Fibroblast of lung (primary cell): ENCODE results near the gene DOK3.

Experiments used
- CTCF ChIP-seq, 2 donors: IDR thresholded peaks in 1 of 2; conservative IDR thresholded peaks in 1 of 2; 1 replicate in 1 of 2; 2 replicates in 1 of 2; pipeline ENCODE4 v1.5.1; 2011 to 2012; ENCODE audit warnings: low read length in 2 of 2, control low read depth in 1 of 2, inconsistent platforms in 1 of 2, low read depth in 1 of 2, mild to moderate bottlenecking in 1 of 2
- EZH2 ChIP-seq: IDR thresholded peaks from 2 replicates; pipeline ENCODE4 v1.5.1; 2012; ENCODE audit warnings: low read length, control low read depth, mild to moderate bottlenecking; ENCODE audit errors: missing control alignments

GRCh38 chr5:177557041-177557647 lies 47.5 kb upstream of the DOK3 start:
- TF ChIP-seq CTCF (conservative IDR thresholded peaks at IDR 0.05 in 1 of 2, IDR thresholded peaks at IDR 0.05 in 1 of 2; ENCODE audit: low read depth in 1 of 2, low read length in 2 of 2) (no peak), EZH2 (no peak)
